ENCODE data around the gene ESR2.
"Not testable (repeated sequence)": the region's sequence is repeated elsewhere in the genome, so short reads cannot be mapped to it uniquely, and the experiment has no call there.

DNA sequence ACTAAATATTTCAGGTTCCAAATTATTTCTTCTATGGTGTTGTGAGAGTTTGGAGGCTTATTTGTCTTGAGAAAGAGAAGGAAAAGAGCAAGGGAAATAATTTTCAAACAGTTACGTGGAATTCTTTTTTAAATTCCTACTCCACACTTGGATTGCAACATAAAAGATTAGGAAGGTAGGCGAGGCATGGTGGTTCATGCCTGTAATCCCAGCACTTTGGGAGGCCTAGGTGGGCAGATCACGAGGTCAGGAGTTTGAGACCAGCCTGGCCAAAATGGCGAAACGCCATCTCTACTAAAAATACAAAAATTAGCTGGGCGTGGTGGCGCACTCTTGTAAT, 175.8 kb downstream of the ESR2 start:
- TF ChIP-seq RAD21 (IDR thresholded peaks at IDR 0.05; ENCODE audit: low read length); CTCF (IDR thresholded peaks at IDR 0.05); EP300 (IDR thresholded peaks at IDR 0.05; ENCODE audit: borderline replicate concordance in 1 of 2, low read depth in 1 of 2, low read length in 1 of 2); MAX (IDR thresholded peaks at IDR 0.05; ENCODE audit: low read depth); IRF3 (IDR thresholded peaks at IDR 0.05; ENCODE audit: low read depth, low read length); USF2 (IDR thresholded peaks at IDR 0.05; ENCODE audit: borderline replicate concordance, low read depth, low read length); USF1 (IDR thresholded peaks at IDR 0.05; ENCODE audit: borderline replicate concordance, low read depth); JUND (IDR thresholded peaks at IDR 0.05); TEAD4 (IDR thresholded peaks at IDR 0.05; ENCODE audit: borderline replicate concordance, insufficient read depth); SMC3 (IDR thresholded peaks at IDR 0.05; ENCODE audit: low read depth, low read length): not testable (repeated sequence)

Measured in SK-N-SH (cell line).